Ovary (tissue), 3 donors: ENCODE measurements around the gene MAP3K8.

Experiments used
- CTCF ChIP-seq, 3 donors: fragments of 450-650 bp in 2 of 3; fragments of 200-600 bp in 1 of 3; IDR thresholded peaks; one replicate each; pipeline versions ENCODE4 v1.5.1 to v1.8.0; 2016 to 2022; ENCODE audit warnings: antibody characterized with exemption in 3 of 3, mild to moderate bottlenecking in 1 of 3
- EP300 ChIP-seq: sonication (generic); formaldehyde crosslinking; IDR thresholded peaks from one replicate; pipeline ENCODE4 v1.6.1; 2017; ENCODE audit warnings: antibody characterized with exemption
- donor health status: DM: no; HTN: no; CAD: no.

GRCh38 chr10:30432622-30433305, 1.2 kb upstream of the MAP3K8 start:
- TF ChIP-seq CTCF (IDR thresholded peaks at IDR 0.05) (peak in 1 of 3 donors; percentile 7), EP300 (no peak)
